GM21723 (cell line): Measurements from ENCODE around the gene IQCC.
A peak's percentile ranks its signal among the peaks of the same experiment; 100 is the strongest.
"Not testable (repeated sequence)": the region's sequence is repeated elsewhere in the genome, so short reads cannot be mapped to it uniquely, and the experiment has no call there.

Experiments used
- ATAC-seq: cut with Tn5 transposase; IDR thresholded peaks from one replicate; pipeline ENCODE4 v1.9.1; 2021; ENCODE audit warnings: mild to moderate bottlenecking, moderate library complexity; ENCODE audit not compliant: unreplicated experiment

Gene IQCC

DNA sequence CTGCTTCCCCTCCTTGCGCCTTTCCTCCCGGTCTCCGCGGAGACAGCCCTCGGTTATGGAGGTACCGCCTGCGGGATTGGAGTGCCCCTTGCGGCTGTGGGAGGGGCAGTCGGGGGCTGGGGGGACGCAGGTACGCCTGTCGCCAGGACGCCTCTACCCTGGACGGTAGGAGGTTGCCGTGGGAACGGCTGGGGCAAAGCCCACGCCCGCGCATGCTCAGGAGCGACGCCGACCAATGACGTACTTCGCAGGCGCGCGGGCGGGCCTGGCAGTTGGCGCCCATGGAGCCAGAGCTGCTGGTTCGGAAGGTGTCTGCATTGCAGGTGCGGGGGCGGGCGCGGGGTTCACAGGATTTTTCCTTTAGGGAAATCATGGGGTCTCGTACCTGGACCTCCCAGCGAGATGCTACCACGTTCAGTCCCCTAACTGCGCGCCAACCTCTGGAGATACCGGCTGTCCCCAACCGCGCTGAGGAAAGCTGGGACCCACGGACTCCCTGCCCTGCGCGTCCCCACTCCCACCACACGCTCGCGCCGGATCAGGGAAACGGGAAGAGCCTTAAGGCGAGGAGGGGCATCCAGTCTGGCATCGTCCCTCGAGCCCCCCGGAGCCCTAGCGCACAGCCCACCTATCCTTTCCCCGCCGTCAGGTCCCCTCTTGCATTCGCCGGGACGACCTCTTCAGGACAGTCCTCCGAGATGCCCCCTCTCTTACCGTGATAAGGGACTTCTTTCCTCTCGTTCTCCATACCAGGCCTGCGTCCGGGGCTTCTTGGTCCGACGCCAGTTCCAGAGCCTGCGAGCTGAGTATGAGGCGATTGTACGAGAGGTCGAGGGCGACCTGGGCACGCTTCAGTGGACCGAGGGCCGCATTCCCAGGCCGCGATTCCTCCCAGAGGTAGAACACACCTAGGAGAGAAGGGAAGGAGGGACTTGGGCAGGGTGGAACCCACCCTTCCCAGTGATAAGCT, at the start of gene IQCC:
Gene IQCC, plus strand, starts transcription at position 271 of the 970 bp plus-strand sequence. Its CDS starts 11 bp downstream, at position 282.
- ATAC-seq, result peak; percentile 34

DNA sequence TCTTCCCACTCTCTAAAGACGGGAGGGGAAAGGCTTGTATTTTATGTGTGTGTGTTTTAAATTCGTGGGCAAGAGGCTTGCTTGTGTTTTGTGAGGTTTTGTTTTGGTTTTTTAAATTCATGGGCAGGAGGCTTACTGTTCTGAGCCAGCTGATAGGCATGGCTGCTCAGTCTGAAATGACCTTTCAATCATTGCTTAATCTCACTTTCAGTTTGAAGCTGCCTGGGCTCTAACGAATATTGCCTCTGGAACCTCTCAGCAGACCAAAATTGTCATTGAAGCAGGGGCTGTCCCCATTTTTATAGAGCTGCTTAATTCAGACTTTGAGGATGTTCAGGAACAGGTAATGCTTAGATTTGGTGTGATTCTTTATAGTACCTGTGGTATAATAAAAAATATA, 46.3 kb upstream of the IQCC start:
- ATAC-seq, result no peak

DNA sequence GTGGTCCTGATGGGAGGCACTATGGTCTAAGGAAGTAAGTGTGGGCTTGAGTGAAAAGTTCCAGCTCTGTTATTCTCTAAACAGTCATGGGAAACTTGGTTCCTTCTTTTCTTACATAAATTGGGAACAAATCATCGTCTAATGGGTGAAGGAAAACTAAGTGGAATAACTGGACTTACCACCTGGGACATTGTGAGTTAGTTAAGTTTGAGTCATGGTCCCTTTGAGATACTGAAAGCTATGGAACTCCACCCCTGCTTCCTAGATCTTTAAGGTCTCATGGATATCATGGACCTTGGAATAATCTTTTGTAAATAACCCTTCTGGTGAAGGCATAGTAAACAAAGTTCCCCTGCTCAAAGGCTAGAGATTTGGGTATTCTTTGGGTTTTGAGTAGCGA, 42.1 kb upstream of the IQCC start:
- no peak for ATAC-seq

GRCh38 chr1:32165633-32166032, 39.8 kb upstream of the IQCC start:
- not testable (repeated sequence) for ATAC-seq

DNA sequence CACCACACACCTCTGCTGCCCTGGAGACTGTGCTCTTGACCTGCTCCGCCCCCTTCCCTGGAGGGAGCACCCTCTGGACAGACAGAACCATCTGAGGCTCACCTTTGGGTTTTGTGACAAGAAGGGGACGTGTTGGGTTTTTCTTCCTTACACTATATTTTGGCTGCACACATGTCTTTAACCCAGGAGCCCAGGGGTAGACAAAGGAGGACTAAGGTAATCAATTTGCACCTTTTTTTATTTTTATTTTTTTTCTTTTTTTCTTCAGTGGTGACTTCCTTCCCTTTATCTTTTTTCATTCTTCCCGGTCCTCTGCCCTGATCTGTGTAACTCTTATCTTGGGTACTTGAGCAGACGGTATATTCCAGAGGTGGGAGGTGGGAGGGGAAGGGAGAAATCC, 34.5 kb upstream of the IQCC start:
- no peak for ATAC-seq

- ATAC-seq, result no peak
Measured at GRCh38 chr1:32172621-32173245, 32.7 kb upstream of the IQCC start.

DNA sequence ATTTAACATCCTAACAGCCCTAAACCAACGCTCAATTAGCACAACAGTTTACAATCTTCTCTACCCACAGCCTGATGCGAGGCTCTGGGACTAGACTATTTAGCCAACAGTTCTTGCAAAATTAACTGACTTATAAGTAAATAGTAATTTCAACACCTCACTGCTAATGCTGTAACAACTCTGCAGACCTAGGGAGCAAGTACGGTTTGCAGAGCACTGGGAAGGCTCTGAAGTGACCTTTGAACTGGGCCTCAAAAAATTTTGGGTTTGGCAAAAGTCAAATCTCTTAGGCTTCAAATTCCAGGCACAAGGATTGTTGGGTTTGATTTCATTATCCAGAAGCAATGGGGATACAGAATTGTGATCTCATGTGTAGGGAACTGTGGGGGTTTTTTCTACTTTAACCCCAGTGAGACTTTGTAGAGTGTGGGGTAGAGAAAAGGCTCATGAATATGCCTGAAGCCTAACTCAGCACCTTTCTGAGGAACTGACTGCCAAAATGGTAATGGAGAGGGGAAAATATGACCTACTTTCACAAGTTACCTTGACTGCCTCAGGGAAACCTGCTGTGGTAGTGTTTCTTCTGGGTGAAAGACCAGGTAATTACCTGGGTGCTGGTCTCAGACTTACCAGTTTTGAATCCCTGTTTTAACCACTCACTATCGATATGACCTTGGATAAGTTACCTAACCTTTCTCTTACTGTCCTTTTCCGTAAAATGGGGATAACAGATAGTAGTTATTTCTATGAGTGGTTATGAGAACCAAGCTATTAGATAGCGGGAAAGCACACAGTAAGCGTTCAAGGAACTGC, 26.9 kb upstream of the IQCC start:
- no peak for ATAC-seq

DNA sequence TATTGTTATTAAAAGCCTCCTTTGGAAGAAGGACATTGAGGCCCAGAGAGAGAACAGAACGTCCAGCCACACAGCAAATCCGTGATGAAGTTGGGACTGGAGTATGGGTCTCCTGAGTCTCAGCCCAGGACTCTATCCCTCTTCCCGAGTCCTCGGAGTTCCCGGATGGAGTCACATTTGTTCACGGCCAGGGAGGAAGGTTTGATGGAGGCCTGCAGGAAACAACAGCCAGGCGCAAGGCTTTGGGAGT, 26.4 kb upstream of the IQCC start:
- ATAC-seq, result peak; percentile 4

GRCh38 chr1:32179443-32180185, 25.9 kb upstream of the IQCC start, which contains the start of gene TXLNA:
TXLNA (plus strand) TSS chr1:32179675; CDS start chr1:32180346, 671 bp downstream.
- peak; percentile 77 for ATAC-seq

DNA sequence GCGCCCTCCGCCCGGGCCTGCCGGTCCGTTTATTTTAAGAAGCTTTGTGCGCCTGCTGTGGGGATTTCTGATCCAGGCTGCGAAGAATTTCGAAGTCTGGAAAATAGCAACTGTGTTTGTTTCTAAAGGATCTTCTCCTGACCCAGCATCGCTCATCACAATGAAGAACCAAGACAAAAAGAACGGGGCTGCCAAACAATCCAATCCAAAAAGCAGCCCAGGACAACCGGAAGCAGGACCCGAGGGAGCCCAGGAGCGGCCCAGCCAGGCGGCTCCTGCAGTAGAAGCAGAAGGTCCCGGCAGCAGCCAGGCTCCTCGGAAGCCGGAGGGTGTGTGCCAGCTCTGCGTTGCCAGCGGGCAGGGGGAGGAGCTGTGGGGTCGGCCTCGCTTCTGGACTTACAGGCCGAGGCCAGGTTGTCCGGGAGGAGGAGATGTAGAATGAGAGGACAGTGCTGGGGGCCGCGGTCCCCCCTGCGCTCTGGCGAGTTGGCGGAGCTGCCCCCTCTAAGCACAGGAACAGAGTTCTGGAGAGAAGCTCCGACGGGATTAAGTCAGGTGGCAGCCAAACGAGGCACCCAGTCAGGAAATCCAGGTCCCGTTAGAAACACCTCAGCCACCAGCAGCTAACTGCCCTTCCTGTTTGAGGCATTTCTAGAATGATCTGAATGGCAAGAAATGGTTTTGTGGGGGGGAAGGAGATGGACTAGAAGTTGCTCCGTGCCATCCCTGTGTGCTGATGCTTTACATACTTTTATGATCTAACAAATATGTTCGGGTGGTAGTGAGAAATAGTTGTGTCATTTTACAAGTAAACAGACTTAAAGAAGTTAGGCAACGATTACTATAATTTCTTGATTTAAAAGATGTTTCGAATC, 25.0 kb upstream of the IQCC start:
- ATAC-seq, result no peak

- ATAC-seq, result no peak
Measured at GRCh38 chr1:32181065-32181464, 24.4 kb upstream of the IQCC start.

- no peak for ATAC-seq
Measured at GRCh38 chr1:32181563-32181962, 23.9 kb upstream of the IQCC start.

DNA sequence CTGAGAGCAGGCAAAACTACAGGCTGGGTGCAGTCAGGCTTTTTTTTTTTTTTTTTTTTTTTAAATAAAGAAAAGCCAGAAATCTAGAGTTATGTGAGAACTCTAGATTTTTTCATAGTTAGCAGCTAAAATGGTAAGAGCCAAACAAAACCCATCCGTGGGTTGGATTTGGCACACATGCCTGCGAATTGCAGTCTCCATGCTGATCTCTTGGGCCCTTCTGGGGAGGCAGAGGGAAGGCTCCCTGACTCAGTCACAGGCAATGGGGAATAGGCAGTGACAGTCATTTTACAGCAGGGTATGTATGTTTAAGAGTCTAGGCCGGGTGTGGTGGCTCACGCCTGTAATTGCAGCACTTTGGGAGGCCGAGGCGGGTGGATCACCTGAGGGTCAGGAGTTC, 23.4 kb upstream of the IQCC start:
- no peak for ATAC-seq

- no peak for ATAC-seq
Measured at GRCh38 chr1:32184650-32185049, 20.8 kb upstream of the IQCC start.

DNA sequence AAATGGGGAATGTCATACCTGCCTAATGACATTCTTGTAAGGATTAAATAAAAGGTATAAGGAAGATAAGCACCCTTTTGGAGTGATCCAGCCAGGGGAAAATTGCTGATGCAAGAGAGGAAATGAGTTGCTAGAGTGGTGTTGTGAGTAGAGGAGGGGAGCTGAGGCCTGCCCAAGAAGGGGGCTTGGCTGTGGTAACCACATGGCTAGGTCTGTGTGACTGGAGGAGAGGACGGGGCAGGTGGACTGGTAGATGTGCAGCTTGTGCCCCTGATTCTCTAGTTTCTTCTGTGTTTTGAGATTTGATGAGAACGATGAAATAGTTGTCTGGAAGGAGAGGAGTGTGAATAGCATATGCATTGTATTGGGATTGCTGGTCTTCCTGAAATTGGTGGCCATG, 19.4 kb upstream of the IQCC start:
- ATAC-seq, result no peak

- no peak for ATAC-seq
Measured at GRCh38 chr1:32186491-32186890, 19.0 kb upstream of the IQCC start.

DNA sequence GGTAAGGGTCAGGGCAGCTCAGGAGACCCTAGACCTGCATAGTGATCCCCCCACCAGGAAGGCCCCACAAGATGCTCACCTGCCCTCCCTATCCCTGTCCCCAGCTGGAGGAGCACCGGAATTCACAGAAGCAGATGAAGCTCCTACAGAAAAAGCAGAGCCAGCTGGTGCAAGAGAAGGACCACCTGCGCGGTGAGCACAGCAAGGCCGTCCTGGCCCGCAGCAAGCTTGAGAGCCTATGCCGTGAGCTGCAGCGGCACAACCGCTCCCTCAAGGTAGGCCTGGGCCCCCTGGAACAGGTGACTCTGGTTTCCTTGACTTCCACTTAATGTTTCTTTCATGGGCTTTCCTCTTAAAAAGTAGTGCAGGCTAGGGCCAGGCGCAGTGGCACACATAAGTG, 17.6 kb upstream of the IQCC start:
- ATAC-seq, result no peak

DNA sequence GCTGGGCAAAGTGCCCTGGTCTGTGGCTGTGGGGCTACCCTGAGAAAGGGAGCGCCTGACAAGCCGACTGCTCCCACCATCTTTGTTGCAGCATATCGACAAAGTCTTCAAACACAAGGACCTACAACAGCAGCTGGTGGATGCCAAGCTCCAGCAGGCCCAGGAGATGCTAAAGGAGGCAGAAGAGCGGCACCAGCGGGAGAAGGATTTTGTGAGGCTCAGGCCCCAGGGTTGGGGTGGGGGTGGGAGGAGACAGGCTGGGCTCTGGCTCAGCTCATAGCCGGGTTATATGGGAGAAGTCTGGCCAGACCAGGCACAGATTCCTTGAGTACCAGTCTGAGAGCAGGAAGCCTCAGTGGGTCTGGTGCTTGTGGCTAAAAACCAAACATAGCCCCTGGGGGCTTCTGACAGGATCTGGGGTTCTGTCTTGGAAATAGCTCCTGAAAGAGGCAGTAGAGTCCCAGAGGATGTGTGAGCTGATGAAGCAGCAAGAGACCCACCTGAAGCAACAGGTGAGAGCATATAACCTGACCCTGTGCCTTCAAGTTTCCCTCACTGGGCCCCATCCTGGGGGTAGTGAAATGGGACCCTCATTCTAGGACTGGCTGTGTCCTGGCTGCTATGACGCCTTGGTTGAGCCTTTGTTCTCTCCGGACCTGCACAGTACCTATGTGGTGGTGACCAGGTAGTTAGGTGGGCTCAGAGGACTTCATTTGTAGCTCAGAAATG, 13.1 kb upstream of the IQCC start:
- no peak for ATAC-seq

DNA sequence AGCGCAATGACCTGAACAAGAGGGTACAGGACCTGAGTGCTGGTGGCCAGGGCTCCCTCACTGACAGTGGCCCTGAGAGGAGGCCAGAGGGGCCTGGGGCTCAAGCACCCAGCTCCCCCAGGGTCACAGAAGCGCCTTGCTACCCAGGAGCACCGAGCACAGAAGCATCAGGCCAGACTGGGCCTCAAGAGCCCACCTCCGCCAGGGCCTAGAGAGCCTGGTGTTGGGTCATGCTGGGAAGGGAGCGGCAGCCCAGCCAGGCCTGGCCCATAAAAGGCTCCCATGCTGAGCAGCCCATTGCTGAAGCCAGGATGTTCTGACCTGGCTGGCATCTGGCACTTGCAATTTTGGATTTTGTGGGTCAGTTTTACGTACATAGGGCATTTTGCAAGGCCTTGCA, 10.5 kb upstream of the IQCC start:
- ATAC-seq, result no peak
